Stimulated activated naive B cell treated with anti-CD40 and anti-IgM and Interleukin-4, amounts not matched to agents 10 μg/mL and 1 μg/mL and 100 μg/mL, for 72 hours (primary cell): ENCODE measurements around the gene ALK.

ENCODE experiments used
- ATAC-seq, 2 donors: fragments of 150-1000 bp; cut with Tn5 transposase; replicated peaks; 2 replicates each; pipeline ENCODE4 v1.10.0; 2021; ENCODE audit warnings: moderate library complexity in 1 of 2
- DNase-seq: peaks from one replicate; pipeline ENCODE4 v3.0.0; 2021
- H3K27ac Mint-ChIP-seq: one replicate; pipeline ENCODE4 v1.8.0; 2022; ENCODE audit warnings: mild to moderate bottlenecking, mixed read lengths
- H3K27me3 Mint-ChIP-seq, 2 donors: one replicate each; pipeline ENCODE4 v1.8.0; 2022; ENCODE audit warnings: mixed read lengths in 2 of 2
- H3K36me3 Mint-ChIP-seq, 2 donors: one replicate each; pipeline ENCODE4 v1.8.0; 2022; ENCODE audit warnings: mixed read lengths in 2 of 2, mild to moderate bottlenecking in 1 of 2
- H3K4me1 Mint-ChIP-seq, 2 donors: one replicate each; pipeline ENCODE4 v1.8.0; 2022; ENCODE audit warnings: mixed read lengths in 2 of 2, mild to moderate bottlenecking in 1 of 2
- H3K4me3 Mint-ChIP-seq, 2 donors: one replicate each; pipeline ENCODE4 v1.8.0; 2022; ENCODE audit warnings: mild to moderate bottlenecking in 2 of 2, mixed read lengths in 2 of 2, moderate library complexity in 1 of 2
- H3K9me3 Mint-ChIP-seq, 2 donors: one replicate each; pipeline ENCODE4 v1.8.0; 2022; ENCODE audit warnings: mixed read lengths in 2 of 2, mild to moderate bottlenecking in 1 of 2

Gene ALK

DNA sequence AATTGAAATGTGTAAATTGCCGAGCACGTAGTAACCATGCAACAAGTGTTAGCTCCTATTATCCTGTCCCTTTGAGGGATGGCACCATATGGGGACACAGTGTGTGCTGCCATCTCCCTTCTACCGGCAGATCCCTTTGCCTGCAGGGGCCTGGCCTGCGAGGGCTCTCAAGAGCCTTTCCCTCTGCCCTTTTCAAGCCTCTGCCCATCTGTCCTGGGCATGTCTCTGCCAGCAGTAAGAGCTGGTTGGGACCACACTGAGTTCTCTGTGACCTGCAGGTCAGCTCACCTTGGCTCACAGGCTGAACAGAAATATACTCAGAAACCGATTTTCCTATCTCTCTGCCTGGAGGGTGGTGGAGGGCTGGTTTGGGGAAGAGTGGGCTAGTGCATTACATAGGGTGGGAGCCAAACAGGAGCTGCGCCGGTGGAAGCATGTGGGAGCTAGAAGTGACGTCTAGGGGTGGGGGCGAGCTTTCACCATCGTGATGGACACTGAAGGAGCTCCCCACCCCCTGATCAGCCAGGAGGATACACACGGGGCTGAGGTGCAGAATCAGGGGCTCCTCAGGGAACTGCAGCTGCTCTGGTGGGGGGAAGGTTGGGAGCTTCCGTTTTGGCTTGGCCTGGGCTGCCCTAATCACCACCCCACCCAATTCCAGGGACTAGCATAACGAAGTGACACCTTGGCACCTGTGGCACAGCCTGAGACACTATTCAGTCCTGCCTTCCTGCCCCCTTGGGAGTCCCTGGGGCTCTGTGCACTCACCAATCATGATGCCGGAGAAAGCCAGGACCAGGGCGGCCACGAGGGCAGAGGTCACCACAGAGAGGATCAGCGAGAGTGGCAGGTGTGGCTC lies 696.5 kb downstream of the ALK start:
- Mint-ChIP-seq H3K27ac (no peak overlapping the region), H3K27me3 (peaks cover 7 to 11% of the 10 kb centered on the region in 2 donors), H3K4me3 (no peak overlapping the region), H3K36me3 (no peaks in the 10 kb centered on the region), H3K9me3 (no peaks in the 10 kb centered on the region), H3K4me1 (no peaks in the 10 kb centered on the region)
- DNase-seq (no peak), ATAC-seq (no peak)

DNA sequence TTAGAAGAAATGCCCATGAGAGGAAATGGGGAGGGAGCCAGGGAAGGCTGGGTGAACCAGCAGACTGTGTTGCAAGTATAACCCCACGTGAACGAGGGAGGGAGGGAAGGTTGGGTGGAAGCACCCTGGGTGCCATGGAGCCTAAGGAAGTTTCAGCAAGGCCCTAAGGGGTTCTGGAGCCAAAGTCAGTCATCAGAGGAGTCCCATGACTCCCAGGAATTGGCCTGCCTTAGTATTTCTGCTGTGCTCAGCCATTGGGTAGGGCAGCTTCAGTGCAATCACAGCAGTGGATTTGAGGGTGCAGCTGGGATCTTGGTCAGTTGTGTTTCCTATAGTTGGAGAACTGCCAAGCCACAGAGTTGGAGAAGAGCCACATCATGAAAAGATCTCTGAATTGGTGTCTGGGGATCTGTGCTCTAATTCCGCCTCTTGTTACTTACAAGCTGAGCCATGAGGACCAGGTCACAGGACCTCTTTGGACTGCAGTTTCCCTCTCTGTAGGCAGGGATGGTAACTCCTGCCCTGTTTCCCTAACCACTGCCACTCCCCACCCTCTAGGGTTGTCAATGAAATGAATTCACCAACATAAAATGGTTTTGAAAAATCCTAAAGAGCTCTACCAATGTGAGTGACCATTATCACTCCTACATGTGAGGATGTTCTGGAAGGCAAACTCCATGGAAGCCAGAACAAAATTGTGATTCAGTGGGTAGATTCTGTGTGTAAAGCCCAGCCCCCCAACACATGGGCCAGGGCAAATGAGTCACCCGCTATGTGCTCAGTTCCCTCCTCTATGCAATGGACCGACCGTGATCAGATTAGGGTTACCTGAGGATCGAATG lies 697.3 kb downstream of the ALK start:
- Mint-ChIP-seq H3K4me1 (no peaks in the 10 kb centered on the region), H3K27me3 (peaks cover 2 to 8% of the 10 kb centered on the region in 2 donors), H3K9me3 (no peaks in the 10 kb centered on the region), H3K36me3 (no peaks in the 10 kb centered on the region), H3K27ac (no peak overlapping the region), H3K4me3 (no peak overlapping the region)
- no peak for DNase-seq
- no peak for ATAC-seq

DNA sequence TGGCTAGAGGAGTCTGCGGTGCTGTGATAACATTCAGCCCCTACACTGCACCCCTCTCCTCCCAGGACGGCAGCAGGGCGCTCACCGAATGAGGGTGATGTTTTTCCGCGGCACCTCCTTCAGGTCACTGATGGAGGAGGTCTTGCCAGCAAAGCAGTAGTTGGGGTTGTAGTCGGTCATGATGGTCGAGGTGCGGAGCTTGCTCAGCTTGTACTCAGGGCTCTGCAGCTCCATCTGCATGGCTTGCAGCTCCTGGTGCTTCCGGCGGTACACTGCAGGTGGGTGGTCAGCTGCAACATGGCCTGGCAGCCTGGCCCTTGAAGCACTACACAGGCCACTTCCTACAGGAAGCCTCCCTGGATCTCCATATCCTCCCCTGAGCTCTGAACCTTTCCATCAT lies 698.1 kb downstream of the ALK start:
- Mint-ChIP-seq H3K4me3 (no peak overlapping the region), H3K36me3 (no peaks in the 10 kb centered on the region), H3K4me1 (no peaks in the 10 kb centered on the region), H3K27me3 (peaks cover 0 to 8% of the 10 kb centered on the region in 2 donors), H3K27ac (no peak overlapping the region), H3K9me3 (no peaks in the 10 kb centered on the region)
- no peak for DNase-seq
- no peak for ATAC-seq

DNA sequence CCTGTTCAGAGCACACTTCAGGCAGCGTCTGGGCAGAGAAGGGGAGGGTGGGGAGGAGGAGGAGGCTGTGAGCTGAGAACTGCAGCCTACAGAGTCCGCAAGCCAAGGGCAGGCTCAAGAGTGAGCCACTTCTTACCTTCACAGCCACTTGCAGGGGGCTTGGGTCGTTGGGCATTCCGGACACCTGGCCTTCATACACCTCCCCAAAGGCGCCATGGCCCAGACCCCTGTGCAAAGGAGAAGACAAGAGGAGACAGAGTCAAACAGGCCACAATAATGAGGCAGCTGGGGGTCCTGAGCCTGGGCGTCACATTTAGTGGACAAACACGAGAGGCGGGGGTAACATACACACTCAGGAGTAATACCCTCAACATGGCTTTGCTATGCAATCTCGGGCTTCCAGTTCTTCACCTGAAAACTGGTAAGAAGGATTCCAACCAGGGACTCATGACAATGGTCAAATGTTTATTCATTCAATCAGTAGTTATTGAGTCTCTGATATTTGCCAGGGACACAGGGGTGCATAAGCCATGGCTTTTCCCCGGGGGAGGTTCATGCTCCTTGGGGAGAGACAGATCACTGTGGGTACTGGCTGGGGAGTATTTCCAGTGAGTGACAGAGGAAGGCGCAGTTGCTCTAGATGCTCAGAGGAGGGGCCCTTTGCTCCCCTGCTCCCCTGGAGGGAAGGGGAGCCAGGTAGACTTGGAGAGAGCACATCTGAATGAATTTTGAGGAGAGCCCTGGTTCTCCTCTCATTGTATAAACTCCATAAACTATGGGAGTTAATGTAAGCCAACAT lies 698.8 kb downstream of the ALK start:
- DNase-seq, result no peak
- Mint-ChIP-seq H3K36me3 (no peaks in the 10 kb centered on the region), H3K27me3 (peaks cover 0 to 8% of the 10 kb centered on the region in 2 donors), H3K27ac (no peak overlapping the region), H3K9me3 (no peaks in the 10 kb centered on the region), H3K4me3 (no peak overlapping the region), H3K4me1 (no peaks in the 10 kb centered on the region)
- no peak for ATAC-seq

DNA sequence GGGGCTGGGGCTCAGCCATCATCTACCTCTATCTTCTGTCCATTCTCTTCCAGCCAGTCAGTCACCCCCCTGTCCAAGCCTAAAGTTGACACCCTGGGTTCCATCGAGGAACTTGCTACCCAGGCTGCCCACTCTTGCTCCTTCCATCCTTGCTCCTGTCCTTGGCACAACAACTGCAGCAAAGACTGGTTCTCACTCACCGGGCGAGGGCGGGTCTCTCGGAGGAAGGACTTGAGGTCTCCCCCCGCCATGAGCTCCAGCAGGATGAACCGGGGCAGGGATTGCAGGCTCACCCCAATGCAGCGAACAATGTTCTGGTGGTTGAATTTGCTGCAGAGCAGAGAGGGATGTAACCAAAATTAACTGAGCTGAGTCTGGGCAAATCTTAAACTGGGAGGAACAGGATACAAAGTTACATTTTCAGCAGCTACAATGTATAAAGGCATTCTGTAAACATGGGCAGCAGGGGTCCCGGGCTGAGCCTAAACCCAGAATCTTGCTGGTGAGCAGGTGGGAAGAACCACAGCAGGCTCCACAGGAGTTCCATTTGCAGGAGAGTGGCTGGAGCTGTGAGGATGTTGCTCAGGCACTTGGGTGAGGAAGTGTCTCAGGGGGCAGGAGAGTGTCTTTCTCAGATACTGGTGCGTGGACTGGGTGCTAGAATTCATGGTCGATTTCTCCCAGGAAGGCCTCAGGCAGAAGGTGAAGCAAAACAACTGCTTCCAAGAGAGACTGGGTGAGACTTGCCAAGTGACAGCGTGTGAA lies 700.7 kb downstream of the ALK start:
- no peak for ATAC-seq
- Mint-ChIP-seq H3K9me3 (no peaks in the 10 kb centered on the region), H3K36me3 (no peaks in the 10 kb centered on the region), H3K4me1 (no peaks in the 10 kb centered on the region), H3K4me3 (no peak overlapping the region), H3K27ac (no peak overlapping the region), H3K27me3 (peaks cover 0 to under 1% of the 10 kb centered on the region in 2 donors)
- no peak for DNase-seq

DNA sequence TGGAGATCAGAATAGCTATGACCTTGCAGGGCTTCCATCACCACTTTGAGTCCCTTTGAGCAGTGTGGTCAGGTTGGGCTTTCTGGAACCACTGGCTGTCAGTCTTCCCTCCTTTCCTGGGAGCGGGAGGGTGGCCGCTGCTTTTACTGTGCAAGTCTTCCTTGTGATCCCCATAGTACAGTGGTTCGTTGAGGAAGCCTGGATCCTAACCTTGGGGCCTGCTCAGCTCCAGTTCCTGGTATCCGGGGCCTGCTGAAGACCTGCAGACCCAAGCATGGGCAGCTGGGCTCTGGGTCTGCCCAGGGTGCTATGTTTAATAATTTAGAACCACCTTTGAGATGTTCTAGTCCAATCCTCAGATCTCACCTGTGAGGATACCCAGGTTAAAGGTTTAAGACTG lies 702.0 kb downstream of the ALK start:
- DNase-seq, result no peak
- H3K4me3 Mint-ChIP-seq, result no peak overlapping the region
- H3K36me3 Mint-ChIP-seq, result no peaks in the 10 kb centered on the region
- no peaks in the 10 kb centered on the region for H3K9me3 Mint-ChIP-seq
- no peak overlapping the region for H3K27ac Mint-ChIP-seq
- ATAC-seq, result no peak
- no peaks in the 10 kb centered on the region for H3K27me3 Mint-ChIP-seq
- no peaks in the 10 kb centered on the region for H3K4me1 Mint-ChIP-seq

DNA sequence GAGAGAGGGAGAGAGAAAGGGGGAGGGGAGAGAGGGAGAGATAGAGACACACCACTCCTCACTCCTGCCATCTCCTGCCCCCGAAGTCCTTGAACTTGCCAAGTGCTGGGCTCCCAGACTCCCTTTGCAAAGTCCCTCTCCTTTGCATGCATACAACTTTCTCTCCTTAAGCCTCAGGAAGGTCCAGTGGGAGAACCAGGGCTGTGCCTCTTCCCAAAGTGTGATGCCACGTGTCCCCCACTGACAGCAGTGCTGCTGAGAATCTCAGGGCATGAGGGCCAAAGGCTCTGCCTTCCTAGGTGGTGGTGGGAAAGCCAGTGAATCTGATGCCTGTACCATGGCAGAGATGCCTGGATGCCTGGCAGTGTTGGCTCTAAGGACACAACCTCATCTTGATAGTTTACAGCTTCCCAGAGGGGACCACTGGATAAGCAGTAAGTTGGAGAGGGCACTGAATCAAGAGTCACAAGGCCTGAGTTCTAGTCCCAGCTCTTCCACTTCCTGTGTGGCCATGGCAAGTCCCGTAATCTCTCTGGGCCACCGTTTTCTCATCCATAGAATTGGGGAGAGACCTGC lies 702.7 kb downstream of the ALK start:
- H3K27ac Mint-ChIP-seq, result no peak overlapping the region
- no peaks in the 10 kb centered on the region for H3K27me3 Mint-ChIP-seq
- no peaks in the 10 kb centered on the region for H3K9me3 Mint-ChIP-seq
- ATAC-seq, result no peak
- H3K4me3 Mint-ChIP-seq, result no peak overlapping the region
- no peaks in the 10 kb centered on the region for H3K36me3 Mint-ChIP-seq
- no peak for DNase-seq
- no peaks in the 10 kb centered on the region for H3K4me1 Mint-ChIP-seq

DNA sequence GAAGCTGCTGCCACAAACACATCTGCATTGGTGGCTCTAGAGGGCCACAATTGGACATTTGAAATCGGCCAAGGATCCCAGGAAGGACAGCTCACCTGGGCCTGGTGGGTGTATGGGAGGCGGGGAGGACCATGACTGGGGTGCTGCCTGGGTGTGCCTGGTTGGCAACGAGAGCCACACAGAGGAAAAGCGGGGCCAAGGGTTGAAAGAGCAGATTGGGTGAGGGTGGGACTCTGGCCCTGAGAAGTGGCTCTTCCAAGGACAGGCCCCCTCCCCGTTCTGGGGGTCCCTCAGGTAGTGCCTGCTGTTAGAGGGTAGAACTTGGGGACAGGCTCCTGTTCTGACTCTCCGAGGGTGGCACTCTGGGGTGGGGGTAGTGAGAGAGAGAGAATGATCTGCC lies 703.3 kb downstream of the ALK start:
- Mint-ChIP-seq H3K9me3 (no peaks in the 10 kb centered on the region), H3K27me3 (no peaks in the 10 kb centered on the region), H3K4me1 (no peaks in the 10 kb centered on the region), H3K4me3 (no peak overlapping the region), H3K36me3 (no peaks in the 10 kb centered on the region), H3K27ac (no peak overlapping the region)
- ATAC-seq, result no peak
- no peak for DNase-seq

DNA sequence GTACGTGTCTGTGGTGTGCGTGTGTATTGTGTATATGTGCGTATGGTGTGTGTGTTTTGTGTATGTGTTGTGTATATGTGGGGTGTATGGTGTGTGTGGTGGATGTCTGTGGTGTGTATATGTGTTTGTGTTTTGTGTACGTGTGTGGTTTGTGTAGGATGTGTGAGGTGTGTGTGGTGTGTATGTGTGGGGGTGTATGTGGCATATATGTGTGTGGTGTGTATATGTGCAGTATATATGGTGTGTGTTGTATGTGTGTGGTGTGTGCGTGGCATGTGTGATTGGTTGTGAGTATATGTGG lies 704.8 kb downstream of the ALK start:
- H3K4me3 Mint-ChIP-seq, result no peak overlapping the region
- H3K9me3 Mint-ChIP-seq, result no peaks in the 10 kb centered on the region
- ATAC-seq (no peak), DNase-seq (no peak)
- H3K4me1 Mint-ChIP-seq, result no peaks in the 10 kb centered on the region
- no peak overlapping the region for H3K27ac Mint-ChIP-seq
- H3K27me3 Mint-ChIP-seq, result no peaks in the 10 kb centered on the region
- no peaks in the 10 kb centered on the region for H3K36me3 Mint-ChIP-seq

DNA sequence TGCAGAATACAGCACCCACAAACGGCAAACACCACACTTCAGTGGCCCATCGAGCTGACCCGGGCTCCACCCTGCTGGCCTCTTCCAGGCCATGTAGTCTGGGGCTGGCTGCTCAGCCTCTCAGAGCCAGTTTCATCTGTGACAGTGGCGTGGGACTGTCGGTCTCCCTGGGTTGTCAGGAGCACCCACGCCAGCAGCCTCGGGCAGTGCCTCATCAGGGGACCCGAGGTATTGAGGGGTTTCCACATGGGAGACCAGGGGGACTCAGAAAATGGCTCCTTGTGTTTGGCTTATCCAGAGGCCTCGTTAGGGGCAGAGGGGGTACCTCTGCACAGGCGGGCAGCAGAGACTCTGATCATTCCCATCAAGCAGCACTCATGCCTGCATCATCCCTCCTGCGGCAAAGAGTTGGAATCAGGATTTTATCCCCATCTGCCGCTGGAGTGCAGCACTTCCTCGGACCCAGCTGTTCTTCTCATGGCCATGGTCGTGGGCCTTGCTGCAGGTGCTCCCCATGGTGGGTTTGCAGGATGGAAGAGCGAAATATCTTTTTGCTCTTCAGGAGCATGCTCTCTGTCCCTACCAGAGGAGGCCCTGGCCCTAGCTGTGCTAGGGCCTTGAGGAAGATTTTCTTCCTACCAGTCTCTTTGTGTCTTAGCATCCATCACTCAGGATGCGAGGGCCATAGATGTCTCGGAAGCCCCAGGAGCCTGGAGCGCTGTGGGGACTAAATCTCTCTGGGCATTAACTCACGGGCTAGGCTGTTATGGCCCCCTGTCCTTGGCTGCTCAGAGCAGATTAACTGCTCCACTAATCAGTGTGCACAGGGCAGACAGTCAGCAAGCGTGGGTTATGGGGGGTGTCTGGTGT lies 705.4 kb downstream of the ALK start:
- Mint-ChIP-seq H3K36me3 (no peaks in the 10 kb centered on the region), H3K4me1 (no peaks in the 10 kb centered on the region), H3K27me3 (no peaks in the 10 kb centered on the region), H3K9me3 (no peaks in the 10 kb centered on the region), H3K4me3 (no peak overlapping the region), H3K27ac (no peak overlapping the region)
- DNase-seq (no peak), ATAC-seq (no peak)

DNA sequence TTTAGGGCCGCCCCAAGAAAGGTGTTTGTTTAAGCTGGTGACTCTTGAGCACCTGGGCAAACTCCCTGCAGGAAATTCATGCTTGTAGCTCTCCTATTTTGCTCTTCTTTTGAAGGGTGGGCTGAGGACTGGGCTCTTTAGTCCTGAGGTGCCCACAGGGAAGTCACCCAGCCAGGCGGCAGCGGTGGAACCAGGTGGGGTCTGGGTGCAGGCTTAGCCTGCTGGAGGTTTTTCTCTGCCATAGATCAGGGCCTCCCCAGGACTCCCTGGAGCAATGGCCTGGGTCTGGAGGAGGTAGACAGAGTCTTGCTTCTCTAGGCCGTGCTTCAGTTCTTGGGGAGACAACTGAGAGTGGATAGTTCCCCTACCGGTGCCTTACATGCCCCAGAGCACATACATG lies 706.3 kb downstream of the ALK start:
- no peaks in the 10 kb centered on the region for H3K4me1 Mint-ChIP-seq

DNA sequence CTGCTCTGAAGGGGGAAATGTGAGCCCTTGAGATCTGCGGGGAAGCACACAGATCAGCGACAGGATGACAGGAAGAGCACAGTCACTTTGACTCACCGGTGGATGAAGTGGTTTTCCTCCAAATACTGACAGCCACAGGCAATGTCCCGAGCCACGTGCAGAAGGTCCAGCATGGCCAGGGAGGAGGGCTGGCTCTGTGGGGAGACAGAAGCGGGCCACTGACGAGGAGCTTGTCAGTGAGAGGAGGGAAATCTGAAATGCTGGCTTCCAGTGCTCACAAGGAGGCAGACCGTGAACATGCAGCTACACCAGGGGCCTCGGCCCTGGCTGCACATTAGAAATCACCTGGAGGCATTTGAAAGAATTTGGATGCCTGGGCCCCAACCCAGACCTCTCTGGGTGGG lies 707.5 kb downstream of the ALK start:
- Mint-ChIP-seq H3K9me3 (no peaks in the 10 kb centered on the region), H3K4me1 (no peaks in the 10 kb centered on the region), H3K4me3 (no peak overlapping the region), H3K27ac (no peak overlapping the region), H3K36me3 (no peaks in the 10 kb centered on the region), H3K27me3 (no peaks in the 10 kb centered on the region)
- ATAC-seq, result no peak
- DNase-seq, result no peak

More for the DNA sequence above, 706.3 kb downstream of the ALK start:
- no peaks in the 10 kb centered on the region for H3K36me3 Mint-ChIP-seq
- no peaks in the 10 kb centered on the region for H3K9me3 Mint-ChIP-seq
- DNase-seq, result no peak
- no peak overlapping the region for H3K27ac Mint-ChIP-seq
- no peak overlapping the region for H3K4me3 Mint-ChIP-seq
- no peaks in the 10 kb centered on the region for H3K27me3 Mint-ChIP-seq
- ATAC-seq, result no peak

DNA sequence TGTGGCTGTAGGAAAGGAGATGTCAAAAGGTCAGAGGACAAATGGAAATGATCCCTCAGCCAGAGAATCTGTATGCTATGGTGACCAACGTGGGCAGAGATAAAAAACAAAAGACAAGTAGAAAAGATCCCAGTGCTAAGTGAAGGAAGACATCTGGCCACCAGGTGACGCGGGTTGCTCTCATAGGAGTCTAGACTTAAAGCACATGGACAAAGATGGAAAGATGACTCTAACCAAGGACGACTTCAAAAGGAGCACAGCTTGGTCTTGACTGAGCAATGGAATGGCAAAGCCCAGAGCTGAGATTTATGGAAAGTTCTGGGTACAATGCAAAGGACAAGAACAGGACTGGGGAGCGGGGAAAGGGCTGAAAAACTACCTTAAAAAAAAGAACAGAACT lies 709.4 kb downstream of the ALK start:
- no peak for ATAC-seq
- Mint-ChIP-seq H3K4me1 (no peaks in the 10 kb centered on the region), H3K4me3 (no peak overlapping the region), H3K27ac (no peak overlapping the region), H3K9me3 (no peaks in the 10 kb centered on the region), H3K36me3 (no peaks in the 10 kb centered on the region), H3K27me3 (no peaks in the 10 kb centered on the region)
- DNase-seq, result no peak
